Endothelial cell (in vitro differentiated cells): ENCODE results near the gene LEMD2. TPM values are rescaled to one million over a fixed set of nuclear protein-coding genes. Genes with fewer than 3 reads are reported as not detected.

Experiments
- DNase-seq: peaks from one replicate; pipeline ENCODE4 v3.0.0; 2021; ENCODE audit warnings: low spot score
- H3K27ac Mint-ChIP-seq: one replicate; pipeline ENCODE4 v1.8.0; 2021; ENCODE audit warnings: mixed read lengths, inconsistent platforms; ENCODE audit not compliant: unreplicated experiment
- H3K27me3 Mint-ChIP-seq: one replicate; pipeline ENCODE4 v1.8.0; 2021; ENCODE audit warnings: mild to moderate bottlenecking, moderate library complexity, mixed read lengths, inconsistent platforms; ENCODE audit not compliant: unreplicated experiment
- H3K36me3 Mint-ChIP-seq: one replicate; pipeline ENCODE4 v1.8.0; 2021; ENCODE audit warnings: mild to moderate bottlenecking, low read depth, mixed read lengths, inconsistent platforms; ENCODE audit not compliant: unreplicated experiment
- H3K4me1 Mint-ChIP-seq: one replicate; pipeline ENCODE4 v1.8.0; 2021; ENCODE audit warnings: mild to moderate bottlenecking, mixed read lengths, inconsistent platforms; ENCODE audit not compliant: unreplicated experiment
- H3K4me3 Mint-ChIP-seq: one replicate; pipeline ENCODE4 v1.8.0; 2021; ENCODE audit warnings: mild to moderate bottlenecking, mixed read lengths, inconsistent platforms; ENCODE audit not compliant: unreplicated experiment
- H3K9me3 Mint-ChIP-seq: one replicate; pipeline ENCODE4 v1.8.0; 2021; ENCODE audit warnings: mixed read lengths, inconsistent platforms; ENCODE audit not compliant: unreplicated experiment
- total RNA-seq: library from RNA; stranded (reverse); fragmentation: NEBNext Ultra II Directional; extraction: Animal tissue kit (Norgen Biotek cat#: 25700); gene quantifications from one replicate; pipeline ENCODE4 v1.2.1, GENCODE V29; 2021; ENCODE audit not compliant: unreplicated experiment
- TF ChIP-seq, protein P1 (sequence below): fragments of 200-600 bp; sonication (generic); IDR thresholded peaks from one replicate; pipeline ENCODE4 v1.5.0; 2021; ENCODE audit warnings: antibody characterized with exemption; ENCODE audit not compliant: unreplicated experiment

LEMD2 gene
- total RNA-seq, 1 donor from 2014 or later, result 105 TPM

DNA sequence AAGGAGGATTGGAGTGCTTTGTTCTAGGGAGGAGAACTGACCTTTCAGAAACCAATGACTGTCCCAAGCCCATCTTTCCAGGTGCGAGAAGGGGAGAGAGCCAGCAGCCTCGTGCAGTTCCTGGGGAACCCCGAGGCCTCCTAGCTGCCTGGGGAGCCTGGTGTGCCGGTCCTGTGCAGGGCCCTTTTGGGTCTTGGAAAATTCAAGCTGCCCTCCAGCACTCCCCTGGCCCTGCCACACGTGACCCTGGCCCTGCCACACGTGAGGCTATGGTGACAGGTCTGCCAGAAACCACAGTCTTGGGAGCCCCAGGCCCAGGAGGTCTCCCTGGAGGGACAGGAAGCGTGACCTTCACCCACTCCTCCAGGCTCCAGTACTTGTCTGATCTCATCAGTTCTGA lies 57.9 kb downstream of the LEMD2 start:
- Mint-ChIP-seq H3K36me3 (no peaks in the 10 kb centered on the region), H3K27ac (no peak overlapping the region), H3K4me1 (no peaks in the 10 kb centered on the region), H3K27me3 (peaks cover 3% of the 10 kb centered on the region), H3K4me3 (no peak overlapping the region), H3K9me3 (no peaks in the 10 kb centered on the region)
- no peak for DNase-seq
- TF ChIP-seq, protein P1, sequence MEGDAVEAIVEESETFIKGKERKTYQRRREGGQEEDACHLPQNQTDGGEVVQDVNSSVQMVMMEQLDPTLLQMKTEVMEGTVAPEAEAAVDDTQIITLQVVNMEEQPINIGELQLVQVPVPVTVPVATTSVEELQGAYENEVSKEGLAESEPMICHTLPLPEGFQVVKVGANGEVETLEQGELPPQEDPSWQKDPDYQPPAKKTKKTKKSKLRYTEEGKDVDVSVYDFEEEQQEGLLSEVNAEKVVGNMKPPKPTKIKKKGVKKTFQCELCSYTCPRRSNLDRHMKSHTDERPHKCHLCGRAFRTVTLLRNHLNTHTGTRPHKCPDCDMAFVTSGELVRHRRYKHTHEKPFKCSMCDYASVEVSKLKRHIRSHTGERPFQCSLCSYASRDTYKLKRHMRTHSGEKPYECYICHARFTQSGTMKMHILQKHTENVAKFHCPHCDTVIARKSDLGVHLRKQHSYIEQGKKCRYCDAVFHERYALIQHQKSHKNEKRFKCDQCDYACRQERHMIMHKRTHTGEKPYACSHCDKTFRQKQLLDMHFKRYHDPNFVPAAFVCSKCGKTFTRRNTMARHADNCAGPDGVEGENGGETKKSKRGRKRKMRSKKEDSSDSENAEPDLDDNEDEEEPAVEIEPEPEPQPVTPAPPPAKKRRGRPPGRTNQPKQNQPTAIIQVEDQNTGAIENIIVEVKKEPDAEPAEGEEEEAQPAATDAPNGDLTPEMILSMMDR, result no peak

DNA sequence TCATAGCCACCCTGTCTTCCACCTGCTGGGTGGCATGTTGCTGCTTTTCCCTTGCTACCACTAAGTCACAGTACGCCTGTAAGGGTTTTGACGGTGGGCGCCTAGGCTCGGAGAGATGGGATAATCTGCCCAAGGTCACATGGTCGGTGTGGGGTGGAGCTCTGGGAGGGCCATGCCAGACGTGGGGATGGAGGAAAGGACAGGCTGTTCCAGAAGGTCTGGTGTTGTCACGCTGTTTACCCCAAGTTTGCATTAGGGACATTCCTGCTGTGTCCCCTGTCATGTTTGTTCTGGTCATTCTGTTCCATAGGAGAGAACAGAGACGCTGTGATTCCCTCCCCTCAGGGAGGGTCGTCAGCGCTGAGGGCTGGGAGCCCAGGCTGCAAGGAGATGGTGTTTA lies 58.3 kb downstream of the LEMD2 start:
- Mint-ChIP-seq H3K27ac (no peak overlapping the region), H3K4me1 (no peaks in the 10 kb centered on the region), H3K9me3 (no peaks in the 10 kb centered on the region), H3K36me3 (no peaks in the 10 kb centered on the region), H3K4me3 (no peak overlapping the region), H3K27me3 (peaks cover 3% of the 10 kb centered on the region)
- no peak for DNase-seq
- TF ChIP-seq, protein P1, result no peak

DNA sequence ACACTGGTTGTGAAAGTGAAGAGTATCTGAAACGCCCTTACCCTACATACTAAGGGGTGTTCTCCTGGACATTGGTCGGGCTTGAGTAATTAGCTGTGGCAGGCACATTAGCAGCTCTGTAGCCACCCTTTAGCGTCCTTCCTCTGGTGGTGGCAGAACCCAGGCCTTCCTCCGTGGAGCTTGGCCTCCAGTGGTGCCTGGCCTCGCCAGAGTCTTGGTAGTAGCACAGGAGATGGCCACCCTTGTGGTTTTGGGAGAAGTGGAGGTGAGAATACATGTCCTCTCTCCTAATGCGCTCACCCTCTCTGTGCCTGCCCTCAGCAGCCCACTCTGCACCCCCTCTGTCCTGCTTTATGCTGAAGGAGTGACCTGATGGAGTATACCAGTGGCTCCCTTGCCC lies 59.9 kb downstream of the LEMD2 start:
- TF ChIP-seq, protein P1, result no peak

DNA sequence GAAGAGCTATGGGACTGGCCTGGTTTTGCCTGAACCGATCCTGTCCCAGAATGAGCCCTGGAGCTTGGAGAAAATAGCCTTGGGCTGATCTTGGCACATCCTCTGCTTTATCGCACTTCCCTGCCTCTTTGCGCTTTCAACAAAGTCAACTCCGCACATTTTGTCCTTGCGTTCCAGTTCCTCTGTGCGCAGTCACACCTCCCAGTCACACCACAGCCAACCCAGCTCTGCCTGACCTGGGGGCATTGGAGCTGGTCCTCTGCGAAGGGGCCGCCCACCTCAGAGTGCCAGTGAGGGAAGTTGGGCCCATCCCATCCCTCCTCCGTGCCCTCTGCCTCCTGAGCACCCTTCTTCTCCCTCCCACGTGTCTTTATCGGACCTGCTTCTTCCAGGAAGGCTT lies 60.5 kb downstream of the LEMD2 start:
- Mint-ChIP-seq H3K4me1 (no peaks in the 10 kb centered on the region), H3K4me3 (no peak overlapping the region), H3K27ac (no peak overlapping the region), H3K36me3 (no peaks in the 10 kb centered on the region), H3K27me3 (peaks cover 3% of the 10 kb centered on the region), H3K9me3 (no peaks in the 10 kb centered on the region)
- TF ChIP-seq, protein P1, result no peak
- DNase-seq, result no peak

More for the DNA sequence above, 59.9 kb downstream of the LEMD2 start:
- no peaks in the 10 kb centered on the region for H3K4me1 Mint-ChIP-seq
- H3K9me3 Mint-ChIP-seq, result no peaks in the 10 kb centered on the region
- no peak overlapping the region for H3K27ac Mint-ChIP-seq
- H3K27me3 Mint-ChIP-seq, result peaks cover 3% of the 10 kb centered on the region
- no peaks in the 10 kb centered on the region for H3K36me3 Mint-ChIP-seq
- no peak overlapping the region for H3K4me3 Mint-ChIP-seq
- DNase-seq, result no peak

DNA sequence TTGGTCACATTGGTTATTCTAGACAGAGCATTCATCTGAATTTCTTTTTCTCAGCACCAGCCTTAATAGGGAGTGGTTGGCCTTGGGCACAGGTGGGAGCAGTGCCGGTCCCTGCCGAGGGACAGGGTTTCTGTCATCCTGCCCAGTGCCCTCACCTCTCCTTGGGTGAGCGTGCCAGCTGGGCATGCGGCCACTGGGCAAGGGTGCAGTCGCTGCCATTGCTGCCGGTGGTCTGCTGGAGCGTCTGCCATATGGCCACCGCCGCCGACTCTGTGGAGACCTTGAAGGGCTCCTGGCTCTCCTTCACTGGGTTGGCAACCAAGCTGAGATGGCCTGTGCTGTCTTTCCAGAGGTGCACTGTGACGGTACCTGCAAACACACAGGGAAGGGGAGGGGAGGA lies 61.0 kb downstream of the LEMD2 start:
- Mint-ChIP-seq H3K4me3 (no peak overlapping the region), H3K9me3 (no peaks in the 10 kb centered on the region), H3K4me1 (no peaks in the 10 kb centered on the region), H3K36me3 (no peaks in the 10 kb centered on the region), H3K27me3 (peaks cover 3% of the 10 kb centered on the region), H3K27ac (no peak overlapping the region)
- TF ChIP-seq, protein P1, result no peak
- no peak for DNase-seq
